Esophagus muscularis mucosa (tissue), 3 donors: ENCODE data around the gene COG3.

Experiments
- POLR2A ChIP-seq: fragments of 450-650 bp; IDR thresholded peaks from one replicate; pipeline ENCODE4 v1.6.1; 2017; ENCODE audit warnings: antibody characterized with exemption, moderate library complexity, mild to moderate bottlenecking, low read depth
- TF ChIP-seq, protein P1 (sequence below), 3 experiments: fragments of 200-600 bp in 2 of 3; fragments of 450-650 bp in 1 of 3; sonication (generic) in 2 of 3; IDR thresholded peaks; one replicate each; pipeline ENCODE4 v1.5.1; 2017 to 2019; ENCODE audit warnings: antibody characterized with exemption in 3 of 3, mild to moderate bottlenecking in 2 of 3, moderate library complexity in 1 of 3

GRCh38 chr13:45510672-45511071 lies 45.9 kb downstream of the COG3 start:
- no peak for TF ChIP-seq POLR2A
- TF ChIP-seq, protein P1, sequence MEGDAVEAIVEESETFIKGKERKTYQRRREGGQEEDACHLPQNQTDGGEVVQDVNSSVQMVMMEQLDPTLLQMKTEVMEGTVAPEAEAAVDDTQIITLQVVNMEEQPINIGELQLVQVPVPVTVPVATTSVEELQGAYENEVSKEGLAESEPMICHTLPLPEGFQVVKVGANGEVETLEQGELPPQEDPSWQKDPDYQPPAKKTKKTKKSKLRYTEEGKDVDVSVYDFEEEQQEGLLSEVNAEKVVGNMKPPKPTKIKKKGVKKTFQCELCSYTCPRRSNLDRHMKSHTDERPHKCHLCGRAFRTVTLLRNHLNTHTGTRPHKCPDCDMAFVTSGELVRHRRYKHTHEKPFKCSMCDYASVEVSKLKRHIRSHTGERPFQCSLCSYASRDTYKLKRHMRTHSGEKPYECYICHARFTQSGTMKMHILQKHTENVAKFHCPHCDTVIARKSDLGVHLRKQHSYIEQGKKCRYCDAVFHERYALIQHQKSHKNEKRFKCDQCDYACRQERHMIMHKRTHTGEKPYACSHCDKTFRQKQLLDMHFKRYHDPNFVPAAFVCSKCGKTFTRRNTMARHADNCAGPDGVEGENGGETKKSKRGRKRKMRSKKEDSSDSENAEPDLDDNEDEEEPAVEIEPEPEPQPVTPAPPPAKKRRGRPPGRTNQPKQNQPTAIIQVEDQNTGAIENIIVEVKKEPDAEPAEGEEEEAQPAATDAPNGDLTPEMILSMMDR (IDR thresholded peaks at IDR 0.05), result no peak
